CD8-positive, alpha-beta memory T cell (primary cell): ENCODE measurements around the gene IFITM5. TPM values are rescaled to one million over a fixed set of nuclear protein-coding genes. Genes with fewer than 3 reads are reported as not detected.

Experiments used
- CTCF ChIA-PET: fragments of 350-600 bp; sonication (Branson Sonifier 250); formaldehyde crosslinking; loops from one replicate; lab custom pipeline; 2021; ENCODE audit warnings: antibody characterized with exemption; lab: Charles Lee
- POLR2A ChIA-PET: fragments of 350-600 bp; sonication (Branson Sonifier 250); formaldehyde crosslinking; loops from one replicate; lab custom pipeline; 2021; ENCODE audit warnings: antibody characterized with exemption; lab: Charles Lee
- DNase-seq, 5 donors: peaks; one replicate each; pipeline versions ENCODE4 v3.0.0 to v3.0.0-alpha.2; 2020 to 2022; ENCODE audit warnings: mixed read lengths in 1 of 5
- H3K27ac ChIP-seq: one replicate; pipeline ENCODE4 v1.7.0; 2013; ENCODE audit warnings: low read depth, mild to moderate bottlenecking, low read length, moderate library complexity
- H3K27me3 ChIP-seq: 2 replicates; pipeline ENCODE4 v1.7.0; 2013; ENCODE audit warnings: low read length, mild to moderate bottlenecking; ENCODE audit not compliant: insufficient read depth, poor library complexity, severe bottlenecking
- H3K36me3 ChIP-seq: 2 replicates; pipeline ENCODE4 v1.7.0; 2013; ENCODE audit warnings: mild to moderate bottlenecking, low read length, moderate library complexity; ENCODE audit not compliant: insufficient read depth
- H3K4me1 ChIP-seq: 2 replicates; pipeline ENCODE4 v1.7.0; 2013; ENCODE audit warnings: mild to moderate bottlenecking, low read length, moderate library complexity; ENCODE audit not compliant: insufficient read depth
- H3K4me3 ChIP-seq: 2 replicates; pipeline ENCODE4 v1.7.0; 2013; ENCODE audit warnings: mild to moderate bottlenecking, low read length
- H3K9me3 ChIP-seq: 2 replicates; pipeline ENCODE4 v1.7.0; 2013; ENCODE audit warnings: mild to moderate bottlenecking, low read length
- H3K27ac Mint-ChIP-seq, 8 donors: one replicate each; pipeline ENCODE4 v1.8.0; 2020 to 2021; ENCODE audit warnings: mixed read lengths in 8 of 8, mild to moderate bottlenecking in 6 of 8, inconsistent platforms in 3 of 8, moderate library complexity in 3 of 8
- H3K27me3 Mint-ChIP-seq, 2 donors: one replicate each; pipeline ENCODE4 v1.8.0; 2020 to 2021; ENCODE audit warnings: mixed read lengths in 2 of 2, mild to moderate bottlenecking in 1 of 2, moderate library complexity in 1 of 2
- H3K36me3 Mint-ChIP-seq, 3 donors: one replicate each; pipeline ENCODE4 v1.8.0; 2020 to 2021; ENCODE audit warnings: mixed read lengths in 3 of 3, inconsistent platforms in 1 of 3, mild to moderate bottlenecking in 1 of 3
- H3K4me1 Mint-ChIP-seq, 3 donors: one replicate each; pipeline ENCODE4 v1.8.0; 2020 to 2021; ENCODE audit warnings: mixed read lengths in 3 of 3, inconsistent platforms in 1 of 3, mild to moderate bottlenecking in 1 of 3
- H3K4me3 Mint-ChIP-seq, 7 donors: one replicate each; pipeline ENCODE4 v1.8.0; 2020 to 2021; ENCODE audit warnings: mixed read lengths in 7 of 7, mild to moderate bottlenecking in 6 of 7, moderate library complexity in 4 of 7, inconsistent platforms in 2 of 7
- H3K9me3 Mint-ChIP-seq, 5 donors: one replicate each; pipeline ENCODE4 v1.8.0; 2020 to 2022; ENCODE audit warnings: mixed read lengths in 5 of 5, mild to moderate bottlenecking in 3 of 5, moderate library complexity in 2 of 5, inconsistent platforms in 1 of 5
- polyA plus RNA-seq: library from polyadenylated mRNA; unstranded; fragments of 300-500 nt; fragmentation: Illumina TruSeq; gene quantifications from one replicate; pipeline ENCODE4 v1.2.3, GENCODE V29; 2021
- total RNA-seq, 2 experiments: library from RNA; stranded (reverse); gene quantifications; one replicate each; pipeline ENCODE4 v1.2.3, GENCODE V29; 2021

IFITM5 gene
- total and polyA plus RNA-seq, 3 experiments from 2014 or later = not detected

DNA sequence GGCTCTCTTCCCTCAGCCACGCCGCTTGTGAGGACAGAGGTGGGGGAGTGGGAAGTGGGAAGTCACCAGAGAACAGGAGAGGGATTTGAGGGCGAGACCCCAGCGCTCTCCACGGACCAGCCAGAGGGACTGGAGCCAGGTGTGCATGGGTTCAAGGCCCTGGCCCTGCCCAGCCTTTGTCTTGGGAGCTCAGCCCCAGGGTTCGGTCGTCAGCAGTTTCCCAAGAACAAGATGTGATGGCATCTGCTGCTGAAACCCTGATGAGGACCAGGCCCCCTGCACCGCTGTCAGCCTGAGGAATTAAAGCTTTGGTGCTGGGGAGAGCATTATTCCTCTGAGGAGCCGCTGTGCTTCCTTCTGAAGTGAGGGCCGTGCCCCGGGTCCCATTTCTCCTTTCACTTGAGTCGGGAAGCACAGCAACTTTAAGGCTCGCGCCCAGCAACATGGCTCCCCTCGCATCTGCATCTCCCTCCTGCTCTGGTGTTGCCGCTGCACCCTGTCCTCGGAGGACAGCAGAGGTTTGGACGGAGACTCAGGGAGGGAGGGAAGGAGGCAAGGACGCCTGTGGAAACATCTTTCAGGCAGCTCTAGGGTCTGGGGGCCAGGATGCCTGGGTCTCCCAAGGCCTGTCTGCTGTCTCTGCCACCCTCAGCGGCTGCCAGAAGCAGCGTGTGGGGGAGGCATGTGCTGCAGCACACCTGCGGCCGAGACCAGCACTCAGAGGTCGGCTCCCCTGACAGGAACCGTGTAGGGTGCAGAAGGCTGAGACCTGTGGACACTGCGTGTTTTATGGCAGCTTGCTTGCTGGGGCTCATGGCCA is 3.8 kb downstream of the IFITM5 start:
- H3K9me3 ChIP-seq = no peaks in the 10 kb centered on the region
- DNase-seq = peak in 1 of 5 donors; percentile 44
- H3K4me3 ChIP-seq = no peak overlapping the region
- no peaks in the 10 kb centered on the region for H3K36me3 ChIP-seq
- H3K27ac ChIP-seq = no peak overlapping the region
- Mint-ChIP-seq H3K36me3 (peaks cover 0 to 40% (median 0%) of the 10 kb centered on the region in 3 donors), H3K27ac (peak overlapping the region in 3 of 8 donors; percentile 17 to 68 (median 47)), H3K9me3 (no peaks in the 10 kb centered on the region), H3K27me3 (peaks cover 0 to 4% of the 10 kb centered on the region in 2 donors), H3K4me3 (no peak overlapping the region), H3K4me1 (peaks cover 23 to 39% (median 25%) of the 10 kb centered on the region in 3 donors)
- no peaks in the 10 kb centered on the region for H3K27me3 ChIP-seq
- ChIA-PET POLR2A (interaction anchor here (0.8 to 1.7 kb wide), 3 partner anchors 11 to 28 kb away, joined by 4 read pairs; partner anchors contain the start of gene NLRP6), CTCF (interaction anchor here (1.1 to 2.7 kb wide), 4 partner anchors 9 to 45 kb away, joined by 3 to 8 read pairs (median 4); no protein-coding TSS in a partner anchor)
- H3K4me1 ChIP-seq = peaks cover 22% of the 10 kb centered on the region

DNA sequence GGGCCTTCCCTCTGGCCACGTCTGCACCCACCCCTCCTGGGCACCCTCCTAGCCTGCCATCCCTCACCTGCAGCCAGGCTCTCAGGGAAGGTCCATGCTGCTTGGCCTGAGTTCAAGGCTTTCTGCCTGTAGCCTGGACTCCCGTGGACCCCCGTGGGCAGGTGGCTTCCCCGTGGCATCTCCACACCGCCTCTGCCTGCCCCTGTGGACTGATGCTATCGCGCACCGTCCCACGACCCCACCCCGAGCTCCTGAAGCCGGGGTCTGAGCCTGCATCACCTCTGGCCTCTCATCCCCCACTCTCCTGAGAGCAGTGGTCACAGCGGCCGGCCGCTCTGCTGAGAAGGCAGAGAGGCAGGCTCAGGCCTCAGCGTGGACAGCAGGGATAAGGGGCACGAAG is 4.5 kb downstream of the IFITM5 start:
- no peak overlapping the region for H3K4me3 ChIP-seq
- H3K4me3 Mint-ChIP-seq = no peak overlapping the region
- H3K36me3 Mint-ChIP-seq = peaks cover 0 to 42% (median 0%) of the 10 kb centered on the region in 3 donors
- no peaks in the 10 kb centered on the region for H3K27me3 Mint-ChIP-seq
- H3K4me1 ChIP-seq = peaks cover 29% of the 10 kb centered on the region
- H3K27me3 ChIP-seq = no peaks in the 10 kb centered on the region
- H3K27ac Mint-ChIP-seq = no peak overlapping the region
- peak in 1 of 5 donors; percentile 27 for DNase-seq
- POLR2A ChIA-PET = interaction anchor here (1.2 to 1.7 kb wide), 2 partner anchors 10 to 87 kb away, joined by 3 to 4 read pairs; partner anchors contain the start of genes BET1L and RIC8A
- no peak overlapping the region for H3K27ac ChIP-seq
- CTCF ChIA-PET = interaction anchor here (1.1 to 2.7 kb wide), 5 partner anchors 10 to 44 kb away, joined by 3 to 8 read pairs (median 4); no protein-coding TSS in a partner anchor
- no peaks in the 10 kb centered on the region for H3K36me3 ChIP-seq
- no peaks in the 10 kb centered on the region for H3K9me3 ChIP-seq
- no peaks in the 10 kb centered on the region for H3K9me3 Mint-ChIP-seq
- H3K4me1 Mint-ChIP-seq = peaks cover 27 to 45% (median 29%) of the 10 kb centered on the region in 3 donors

DNA sequence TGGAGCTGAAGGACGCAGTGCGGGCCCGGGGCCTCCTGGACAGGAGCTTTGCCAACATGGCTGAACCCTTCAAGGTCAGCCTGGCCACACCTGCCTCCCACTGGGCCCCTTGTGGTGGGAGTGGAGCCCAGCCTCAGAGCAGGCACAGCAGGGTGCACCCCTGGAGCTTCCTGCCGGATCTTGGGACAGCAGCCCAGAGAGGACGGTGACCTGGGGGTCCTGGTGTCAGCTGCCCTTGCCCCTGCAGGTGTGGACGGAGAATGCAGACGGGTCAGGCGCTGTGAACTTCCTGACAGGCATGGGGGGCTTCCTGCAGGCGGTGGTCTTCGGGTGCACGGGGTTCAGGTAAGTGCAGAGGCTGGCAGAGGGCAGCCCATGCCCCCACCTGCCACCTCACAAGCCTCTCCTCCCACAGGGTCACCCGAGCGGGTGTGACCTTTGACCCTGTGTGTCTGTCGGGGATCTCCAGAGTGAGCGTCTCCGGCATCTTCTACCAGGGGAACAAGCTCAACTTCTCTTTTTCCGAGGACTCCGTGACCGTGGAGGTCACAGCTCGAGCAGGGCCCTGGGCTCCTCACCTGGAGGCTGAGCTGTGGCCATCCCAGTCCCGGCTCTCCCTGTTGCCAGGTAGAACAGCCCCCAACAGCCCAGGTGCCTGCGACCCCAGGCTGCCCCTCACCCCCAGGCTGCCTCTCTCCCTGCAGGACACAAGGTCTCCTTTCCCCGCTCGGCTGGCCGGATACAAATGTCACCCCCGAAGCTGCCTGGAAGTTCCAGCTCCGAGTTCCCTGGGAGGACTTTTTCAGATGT is 5.3 kb downstream of the IFITM5 start:
- Histone ChIP-seq H3K27ac (no peak overlapping the region), H3K36me3 (no peaks in the 10 kb centered on the region), H3K4me1 (peaks cover 34% of the 10 kb centered on the region), H3K9me3 (no peaks in the 10 kb centered on the region), H3K27me3 (no peaks in the 10 kb centered on the region), H3K4me3 (no peak overlapping the region)
- peak in 1 of 5 donors; percentile 43 for DNase-seq
- peak overlapping the region in 1 of 7 donors; percentile 23 for H3K4me3 Mint-ChIP-seq
- peaks cover 0 to 42% (median 0%) of the 10 kb centered on the region in 3 donors for H3K36me3 Mint-ChIP-seq
- peak overlapping the region in 2 of 8 donors; percentile 50 to 60 for H3K27ac Mint-ChIP-seq
- CTCF ChIA-PET = interaction anchor here (1.4 to 2.7 kb wide), 3 partner anchors 12 to 44 kb away, joined by 3 to 8 read pairs (median 5); no protein-coding TSS in a partner anchor
- H3K4me1 Mint-ChIP-seq = peaks cover 30 to 50% (median 31%) of the 10 kb centered on the region in 3 donors
- POLR2A ChIA-PET = interaction anchor here (1.0 to 1.7 kb wide), 5 partner anchors 9 to 122 kb away, joined by 3 to 4 read pairs (median 3); partner anchors contain the start of genes BET1L and RIC8A
- no peaks in the 10 kb centered on the region for H3K9me3 Mint-ChIP-seq
- no peaks in the 10 kb centered on the region for H3K27me3 Mint-ChIP-seq

DNA sequence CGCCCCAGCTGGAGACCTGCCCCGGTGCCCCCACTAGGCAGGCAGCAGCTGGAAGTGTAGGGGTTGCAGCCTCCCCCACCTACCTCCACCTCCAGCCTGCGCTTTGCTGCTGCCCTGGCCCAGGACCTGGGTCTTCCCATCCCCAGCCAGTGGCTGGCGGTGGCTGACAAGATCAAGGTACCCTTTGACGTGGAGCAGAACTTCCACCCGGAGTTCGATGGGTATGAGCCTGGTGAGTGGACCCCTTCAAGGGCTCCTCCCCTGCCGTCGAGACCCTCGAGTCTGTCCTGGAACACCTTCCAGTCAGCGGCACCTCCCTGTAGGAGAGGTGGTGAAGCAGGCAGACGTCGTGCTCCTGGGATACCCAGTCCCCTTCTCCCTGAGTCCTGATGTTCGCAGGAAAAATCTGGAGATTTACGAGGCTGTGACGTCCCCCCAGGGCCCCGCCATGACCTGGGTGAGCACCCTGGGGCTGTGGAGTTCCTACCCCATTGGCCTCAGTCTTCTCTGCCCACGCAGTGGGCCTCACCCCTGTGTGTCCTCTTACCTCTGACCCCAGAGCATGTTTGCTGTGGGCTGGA is 6.0 kb downstream of the IFITM5 start:
- DNase-seq = peak in 1 of 5 donors; percentile 46
- CTCF ChIA-PET = interaction anchor here (1.4 to 2.7 kb wide), 2 partner anchors 13 to 43 kb away, joined by 3 to 8 read pairs; no protein-coding TSS in a partner anchor

DNA sequence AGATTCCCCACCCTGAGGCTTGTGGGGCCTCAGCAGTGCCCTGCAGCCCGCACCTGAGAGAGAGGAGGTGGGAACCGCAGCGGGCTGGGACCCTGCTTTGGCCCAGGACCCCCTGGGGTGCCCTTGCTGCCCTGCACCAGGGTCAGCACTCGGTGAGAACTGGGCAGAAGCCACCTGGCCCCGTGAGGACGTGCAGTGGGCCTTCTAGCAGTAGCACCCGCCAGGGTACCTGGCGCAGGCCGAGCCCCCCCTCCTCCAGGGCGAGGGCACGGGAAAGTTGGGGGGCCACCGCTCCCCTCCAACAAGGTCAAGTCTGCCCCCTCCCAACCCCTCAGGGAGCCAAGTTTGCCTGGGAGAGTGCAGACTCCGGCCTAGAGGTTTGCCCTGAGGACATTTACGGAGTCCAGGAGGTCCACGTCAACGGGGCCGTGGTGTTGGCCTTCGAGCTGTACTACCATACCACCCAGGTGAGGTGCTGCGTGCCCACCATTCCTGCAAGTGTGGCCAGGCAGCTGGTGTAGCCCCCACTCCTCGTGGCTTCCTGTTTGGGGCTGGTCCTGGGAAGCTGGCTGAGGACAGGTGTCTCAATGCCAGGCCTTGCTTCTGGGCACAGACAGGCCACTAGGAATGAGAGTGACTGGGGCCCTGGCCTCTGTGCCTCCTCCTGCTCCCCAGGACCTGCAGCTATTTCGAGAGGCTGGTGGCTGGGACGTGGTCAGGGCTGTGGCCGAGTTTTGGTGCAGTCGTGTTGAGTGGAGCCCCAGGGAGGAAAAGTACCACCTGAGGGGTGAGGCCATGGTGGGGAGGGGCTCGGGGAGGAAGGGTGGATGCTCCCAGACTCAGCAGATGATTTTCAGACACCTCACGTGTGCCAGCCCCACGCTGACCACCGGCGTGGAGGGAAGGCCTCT is 6.9 kb downstream of the IFITM5 start:
- peak in 1 of 5 donors; percentile 44 for DNase-seq
- H3K27ac Mint-ChIP-seq = peak overlapping the region in 1 of 8 donors; percentile 57
- peaks cover 0 to 48% (median 0%) of the 10 kb centered on the region in 3 donors for H3K36me3 Mint-ChIP-seq
- peaks cover 19 to 44% (median 25%) of the 10 kb centered on the region in 3 donors for H3K4me1 Mint-ChIP-seq
- H3K27me3 ChIP-seq = no peaks in the 10 kb centered on the region
- H3K27me3 Mint-ChIP-seq = peaks cover 0 to 6% of the 10 kb centered on the region in 2 donors
- H3K36me3 ChIP-seq = no peaks in the 10 kb centered on the region
- H3K4me1 ChIP-seq = peaks cover 21% of the 10 kb centered on the region
- H3K9me3 Mint-ChIP-seq = no peaks in the 10 kb centered on the region
- no peaks in the 10 kb centered on the region for H3K9me3 ChIP-seq
- H3K4me3 ChIP-seq = no peak overlapping the region
- no peak overlapping the region for H3K27ac ChIP-seq
- ChIA-PET CTCF (interaction anchor here (2.7 kb wide), 1 partner anchor 42 kb away, joined by 8 read pairs; no protein-coding TSS in a partner anchor), POLR2A (interaction anchor here (1.0 kb wide), 1 partner anchor 124 kb away, joined by 3 read pairs; no protein-coding TSS in a partner anchor)
- no peak overlapping the region for H3K4me3 Mint-ChIP-seq

More for the DNA sequence above, 6.0 kb downstream of the IFITM5 start:
- Histone ChIP-seq H3K4me1 (peaks cover 30% of the 10 kb centered on the region), H3K9me3 (no peaks in the 10 kb centered on the region), H3K27me3 (no peaks in the 10 kb centered on the region), H3K27ac (no peak overlapping the region), H3K4me3 (no peak overlapping the region), H3K36me3 (no peaks in the 10 kb centered on the region)
- H3K9me3 Mint-ChIP-seq = no peaks in the 10 kb centered on the region
- no peak overlapping the region for H3K4me3 Mint-ChIP-seq
- H3K36me3 Mint-ChIP-seq = peaks cover 0 to 42% (median 0%) of the 10 kb centered on the region in 3 donors
- peaks cover 0 to 1% of the 10 kb centered on the region in 2 donors for H3K27me3 Mint-ChIP-seq
- POLR2A ChIA-PET = interaction anchor here (1.0 to 1.1 kb wide), 3 partner anchors 24 to 123 kb away, joined by 3 to 4 read pairs (median 3); no protein-coding TSS in a partner anchor
- H3K4me1 Mint-ChIP-seq = peaks cover 28 to 46% (median 28%) of the 10 kb centered on the region in 3 donors
- H3K27ac Mint-ChIP-seq = peak overlapping the region in 1 of 8 donors; percentile 50

DNA sequence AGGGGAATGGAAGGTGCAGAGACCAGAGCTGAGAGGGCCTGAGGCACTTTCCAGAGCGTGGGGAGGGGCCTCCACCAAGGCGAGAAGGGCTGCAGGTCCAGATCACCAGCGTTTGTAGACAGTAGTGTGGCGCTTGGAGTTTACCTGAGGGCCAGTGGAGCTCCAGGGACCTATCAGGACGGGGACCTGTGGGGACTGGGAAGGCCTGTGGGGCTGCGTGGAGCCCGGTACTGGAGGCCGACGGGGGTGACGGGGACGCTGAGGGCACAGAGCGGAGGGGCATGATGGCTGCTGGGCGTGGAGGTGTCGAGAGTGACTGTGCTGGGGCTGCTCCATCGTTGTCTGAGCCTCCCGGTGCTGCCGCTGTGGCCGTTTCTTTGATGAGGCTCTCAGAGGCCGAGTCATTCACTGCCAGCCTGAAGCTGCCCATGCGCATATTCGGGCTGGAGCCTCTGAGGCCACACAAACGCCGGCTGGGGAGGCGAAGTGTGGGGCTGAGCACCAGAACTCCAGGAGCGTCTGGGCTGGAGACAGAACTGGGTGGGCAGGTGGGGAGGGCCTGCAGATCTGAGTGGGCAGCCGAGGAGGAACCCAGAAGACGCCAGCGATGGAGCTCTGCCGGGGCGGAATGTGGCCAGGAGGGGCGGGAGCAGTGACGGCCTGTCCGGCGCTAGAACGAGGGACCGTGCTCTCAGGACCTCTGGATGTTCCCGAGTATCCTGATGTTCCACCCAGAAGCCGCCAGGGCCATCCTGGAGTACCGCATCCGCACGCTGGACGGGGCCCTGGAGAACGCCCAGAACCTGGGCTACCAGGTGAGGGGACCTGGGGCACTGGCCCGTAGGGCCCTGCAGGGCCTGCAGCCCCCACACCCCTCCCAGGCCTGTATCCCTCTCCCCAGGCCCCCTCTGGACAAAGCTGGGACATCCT is 7.8 kb downstream of the IFITM5 start:
- Histone ChIP-seq H3K27ac (no peak overlapping the region), H3K27me3 (no peaks in the 10 kb centered on the region), H3K9me3 (no peaks in the 10 kb centered on the region), H3K4me1 (peaks cover 20% of the 10 kb centered on the region), H3K36me3 (no peaks in the 10 kb centered on the region), H3K4me3 (no peak overlapping the region)
- peak overlapping the region in 4 of 7 donors; percentile 38 to 88 (median 66) for H3K4me3 Mint-ChIP-seq
- peak in 1 of 5 donors; percentile 46 for DNase-seq
- H3K27me3 Mint-ChIP-seq = peaks cover 0 to 9% of the 10 kb centered on the region in 2 donors
- no peaks in the 10 kb centered on the region for H3K9me3 Mint-ChIP-seq
- ChIA-PET CTCF (interaction anchor here (1.5 to 4.3 kb wide), 3 partner anchors 14 to 84 kb away, joined by 4 to 24 read pairs (median 13); partner anchors contain the start of genes BET1L and RIC8A), POLR2A (interaction anchor here (0.6 to 5.6 kb wide), 4 partner anchors 11 to 504 kb away, joined by 3 to 62 read pairs (median 6); no protein-coding TSS in a partner anchor)
- peak overlapping the region; percentile 12 to 96 (median 65) for H3K27ac Mint-ChIP-seq
- peaks cover 21 to 42% (median 23%) of the 10 kb centered on the region in 3 donors for H3K4me1 Mint-ChIP-seq
- peaks cover 0 to 50% (median 0%) of the 10 kb centered on the region in 3 donors for H3K36me3 Mint-ChIP-seq
